CD4-positive, alpha-beta T cell treated with Interleukin-4 for 4 hours (primary cell): ENCODE data around the gene PCID2.
A peak's percentile ranks its signal among the peaks of the same experiment; 100 is the strongest.

Experiments used
- DNase-seq: peaks from one replicate; pipeline ENCODE4 v3.0.0-alpha.2; 2020

Gene PCID2

GRCh38 chr13:113186061-113186900 lies 22.2 kb downstream of the PCID2 start:
- DNase-seq = peak; percentile 64

GRCh38 chr13:113184568-113185440 lies 23.7 kb downstream of the PCID2 start:
- peak; percentile 60 for DNase-seq

GRCh38 chr13:113183450-113184129 lies 24.9 kb downstream of the PCID2 start:
- DNase-seq = no peak

GRCh38 chr13:113182046-113182445 lies 26.4 kb downstream of the PCID2 start:
- no peak for DNase-seq

GRCh38 chr13:113179374-113180230 lies 28.9 kb downstream of the PCID2 start:
- DNase-seq = no peak

GRCh38 chr13:113178896-113179167 lies 29.6 kb downstream of the PCID2 start:
- DNase-seq = no peak

- DNase-seq = no peak
Observed at GRCh38 chr13:113178070-113178895, 30.2 kb downstream of the PCID2 start.

GRCh38 chr13:113176822-113177221 lies 31.6 kb downstream of the PCID2 start:
- DNase-seq = no peak

GRCh38 chr13:113176280-113176679 lies 32.2 kb downstream of the PCID2 start:
- DNase-seq = peak; percentile 82

GRCh38 chr13:113172419-113172926 lies 36.0 kb downstream of the PCID2 start:
- DNase-seq = no peak

- DNase-seq = no peak
Observed at GRCh38 chr13:113171250-113172125, 37.0 kb downstream of the PCID2 start.

GRCh38 chr13:113170511-113170910 lies 38.0 kb downstream of the PCID2 start:
- DNase-seq = no peak

- no peak for DNase-seq
Observed at GRCh38 chr13:113169277-113170272, 38.9 kb downstream of the PCID2 start.

- DNase-seq = no peak
Observed at GRCh38 chr13:113168211-113168610, 40.3 kb downstream of the PCID2 start.

- no peak for DNase-seq
Observed at GRCh38 chr13:113167575-113167974, 40.9 kb downstream of the PCID2 start.

- DNase-seq = no peak
Observed at GRCh38 chr13:113167155-113167554, 41.3 kb downstream of the PCID2 start.

GRCh38 chr13:113166681-113167080 lies 41.8 kb downstream of the PCID2 start:
- DNase-seq = no peak

GRCh38 chr13:113166266-113166665 lies 42.2 kb downstream of the PCID2 start:
- no peak for DNase-seq

GRCh38 chr13:113164492-113164891 lies 44.0 kb downstream of the PCID2 start:
- no peak for DNase-seq
